Activated CD8-positive, alpha-beta T cell treated with anti-CD3 and anti-CD28 coated beads for 36 hours (primary cell): ENCODE data around the gene SUN1. TPM values are rescaled to one million over a fixed set of nuclear protein-coding genes. Genes with fewer than 3 reads are reported as not detected.
"Not testable (repeated sequence)": the region's sequence is repeated elsewhere in the genome, so short reads cannot be mapped to it uniquely, and the experiment has no call there.

Experiments
- ATAC-seq: fragments of 200-7000 bp; cut with Tn5 transposase; one replicate; pipeline ENCODE4 v1.10.0; 2021; ENCODE audit warnings: mild to moderate bottlenecking, moderate library complexity
- CTCF ChIA-PET: fragments of 350-600 bp; sonication (Branson Sonifier 250); formaldehyde crosslinking; loops from one replicate; lab custom pipeline; 2021; ENCODE audit warnings: antibody characterized with exemption; lab: Charles Lee
- POLR2A ChIA-PET: fragments of 350-600 bp; sonication (Branson Sonifier 250); formaldehyde crosslinking; loops from one replicate; lab custom pipeline; 2021; ENCODE audit warnings: antibody characterized with exemption; lab: Charles Lee
- DNase-seq: peaks from one replicate; pipeline ENCODE4 v3.0.0-alpha.2; 2020
- H3K27ac Mint-ChIP-seq: one replicate; pipeline ENCODE4 v1.8.0; 2021; ENCODE audit warnings: mild to moderate bottlenecking, mixed read lengths
- H3K27me3 Mint-ChIP-seq: one replicate; pipeline ENCODE4 v1.8.0; 2021; ENCODE audit warnings: mixed read lengths
- H3K36me3 Mint-ChIP-seq: one replicate; pipeline ENCODE4 v1.8.0; 2021; ENCODE audit warnings: low read depth, mixed read lengths
- H3K4me1 Mint-ChIP-seq: one replicate; pipeline ENCODE4 v1.8.0; 2021; ENCODE audit warnings: low read depth, mixed read lengths
- H3K4me3 Mint-ChIP-seq: one replicate; pipeline ENCODE4 v1.8.0; 2021; ENCODE audit warnings: mild to moderate bottlenecking, moderate library complexity, mixed read lengths
- H3K9me3 Mint-ChIP-seq: one replicate; pipeline ENCODE4 v1.8.0; 2021; ENCODE audit warnings: mixed read lengths
- CTCF ChIP-seq: fragments of 200-600 bp; IDR thresholded peaks from one replicate; pipeline ENCODE4 v1.8.0; 2022; ENCODE audit warnings: antibody characterized with exemption, mild to moderate bottlenecking
- intact Hi-C: fragments of 100-400 bp; cut with micrococcal nuclease; formaldehyde crosslinking; loops from one replicate; pipeline ENCODE4 v1.10.0; 2022
- total RNA-seq, 2 experiments: library from RNA; stranded (reverse); gene quantifications; one replicate each; pipeline ENCODE4 v1.2.3, GENCODE V29; 2021

SUN1 gene
- total RNA-seq, 2 experiments from 2014 or later, result 71.3 to 71.6 TPM

- Mint-ChIP-seq H3K27me3 (no peaks in the 10 kb centered on the region), H3K9me3 (no peaks in the 10 kb centered on the region), H3K27ac (no peak overlapping the region), H3K36me3 (peaks cover 19% of the 10 kb centered on the region), H3K4me1 (peaks cover 12% of the 10 kb centered on the region), H3K4me3 (no peak overlapping the region)
- ChIA-PET POLR2A (interaction anchor here (1.1 kb wide), 1 partner anchor 68 kb away, joined by 3 read pairs; the partner anchor contains the start of gene COX19), CTCF (interaction anchor here (1.2 to 2.5 kb wide), 3 partner anchors 14 to 86 kb away, joined by 3 to 10 read pairs (median 7); no protein-coding TSS in a partner anchor)
- TF ChIP-seq CTCF, result no peak
- ATAC-seq, result peak; percentile 29
- intact Hi-C loops, result loop anchor here (5.0 kb wide), 2 partner anchors 51 to 66 kb away; no protein-coding TSS in a partner anchor
- DNase-seq, result peak; percentile 60
These were observed 74.5 kb downstream of the SUN1 start for GRCh38 chr7:906776-907157.

- H3K27me3 Mint-ChIP-seq, result no peaks in the 10 kb centered on the region
- H3K9me3 Mint-ChIP-seq, result no peaks in the 10 kb centered on the region
- intact Hi-C loops, result loop anchor here (5.0 kb wide), 2 partner anchors 50 to 65 kb away; no protein-coding TSS in a partner anchor
- H3K4me3 Mint-ChIP-seq, result no peak overlapping the region
- POLR2A ChIA-PET, result interaction anchor here (0.8 to 1.6 kb wide), 6 partner anchors 14 to 68 kb away, joined by 3 to 5 read pairs (median 3); partner anchors contain the start of gene COX19
- DNase-seq (peak; percentile 47), ATAC-seq (peak; percentile 34)
- H3K36me3 Mint-ChIP-seq, result peaks cover 18% of the 10 kb centered on the region
- H3K27ac Mint-ChIP-seq, result no peak overlapping the region
- peaks cover 12% of the 10 kb centered on the region for H3K4me1 Mint-ChIP-seq
- CTCF ChIA-PET, result interaction anchor here (0.9 to 2.5 kb wide), 9 partner anchors 14 to 86 kb away, joined by 3 to 11 read pairs (median 4); no protein-coding TSS in a partner anchor
- TF ChIP-seq CTCF, result no peak
These were observed 75.1 kb downstream of the SUN1 start for GRCh38 chr7:907158-907980.

GRCh38 chr7:908159-908581, 75.9 kb downstream of the SUN1 start:
- Mint-ChIP-seq H3K9me3 (no peaks in the 10 kb centered on the region), H3K27me3 (no peaks in the 10 kb centered on the region), H3K36me3 (peaks cover 11% of the 10 kb centered on the region), H3K27ac (no peak overlapping the region), H3K4me1 (peaks cover 14% of the 10 kb centered on the region), H3K4me3 (no peak overlapping the region)
- POLR2A ChIA-PET, result interaction anchor here (0.8 to 1.6 kb wide), 4 partner anchors 13 to 66 kb away, joined by 3 to 5 read pairs (median 4); partner anchors contain the start of gene COX19
- CTCF ChIA-PET, result interaction anchor here (0.9 to 2.8 kb wide), 11 partner anchors 9 to 85 kb away, joined by 3 to 11 read pairs (median 7); no protein-coding TSS in a partner anchor
- ATAC-seq, result no peak
- intact Hi-C loops, result loop anchor here (5.0 kb wide), 2 partner anchors 49 to 64 kb away; no protein-coding TSS in a partner anchor
- no peak for DNase-seq
- TF ChIP-seq CTCF, result no peak

- DNase-seq (peak; percentile 76), ATAC-seq (peak; percentile 83)
- not testable (repeated sequence) for H3K9me3 Mint-ChIP-seq, H3K27me3 Mint-ChIP-seq, H3K27ac Mint-ChIP-seq
- peak; percentile 87 for TF ChIP-seq CTCF
- peaks cover 10% of the 10 kb centered on the region for H3K36me3 Mint-ChIP-seq
- H3K4me1 Mint-ChIP-seq, result peaks cover 14% of the 10 kb centered on the region
- ChIA-PET CTCF (interaction anchor here (0.9 to 2.8 kb wide), 12 partner anchors 9 to 84 kb away, joined by 3 to 11 read pairs (median 6); no protein-coding TSS in a partner anchor), POLR2A (interaction anchor here (0.9 to 1.6 kb wide), 2 partner anchors 19 to 66 kb away, joined by 3 to 5 read pairs; partner anchors contain the start of gene COX19)
- intact Hi-C loops, result loop anchor here (5.0 kb wide), 2 partner anchors 49 to 64 kb away; no protein-coding TSS in a partner anchor
- peak overlapping the region; percentile 21 for H3K4me3 Mint-ChIP-seq
These were observed 76.5 kb downstream of the SUN1 start for GRCh38 chr7:908591-909357.
